Stimulated activated CD4-positive, alpha-beta T cell treated with anti-CD3 and anti-CD28 coated beads, Interleukin-1b, Interleukin-23, amount 100 ng/mL, for 1 hour (primary cell): ENCODE data around the gene GSTT2B.
"Not testable (repeated sequence)": the region's sequence is repeated elsewhere in the genome, so short reads cannot be mapped to it uniquely, and the experiment has no call there.

Source experiments
- DNase-seq, 2 donors: peaks; one replicate each; pipeline ENCODE4 v3.0.0-alpha.2; 2020; ENCODE audit warnings: low read depth in 2 of 2

GSTT2B gene

GRCh38 chr22:23940166-23940565 is 20.8 kb downstream of the GSTT2B start:
- not testable (repeated sequence) for DNase-seq

GRCh38 chr22:23939017-23939357 is 22.0 kb downstream of the GSTT2B start:
- DNase-seq, result no peak

GRCh38 chr22:23938328-23939016 is 22.5 kb downstream of the GSTT2B start:
- no peak for DNase-seq

GRCh38 chr22:23926561-23926960 is 34.4 kb downstream of the GSTT2B start:
- DNase-seq, result no peak

GRCh38 chr22:23925020-23925606 is 35.9 kb downstream of the GSTT2B start:
- no peak for DNase-seq

GRCh38 chr22:23922921-23923320 is 38.1 kb downstream of the GSTT2B start:
- DNase-seq, result no peak

- DNase-seq, result not testable (repeated sequence)
Observed at GRCh38 chr22:23921586-23922201, 39.3 kb downstream of the GSTT2B start.

GRCh38 chr22:23920267-23920611 is 40.8 kb downstream of the GSTT2B start:
- not testable (repeated sequence) for DNase-seq

- DNase-seq, result no peak
Observed at GRCh38 chr22:23915290-23915689, 45.7 kb downstream of the GSTT2B start.

- DNase-seq, result peak; percentile 96 to 98
Observed at GRCh38 chr22:23913661-23914353, 47.2 kb downstream of the GSTT2B start.

- no peak for DNase-seq
Observed at GRCh38 chr22:23913306-23913660, 47.7 kb downstream of the GSTT2B start.

- no peak for DNase-seq
Observed at GRCh38 chr22:23912293-23912903, 48.6 kb downstream of the GSTT2B start.

- no peak for DNase-seq
Observed at GRCh38 chr22:23911318-23911980, 49.5 kb downstream of the GSTT2B start.

- no peak for DNase-seq
Observed at GRCh38 chr22:23910496-23911190, 50.4 kb downstream of the GSTT2B start.

GRCh38 chr22:23909296-23909898 is 51.6 kb downstream of the GSTT2B start:
- no peak for DNase-seq

- DNase-seq, result no peak
Observed at GRCh38 chr22:23908587-23909205, 52.3 kb downstream of the GSTT2B start.

- DNase-seq, result not testable (repeated sequence)
Observed at GRCh38 chr22:23907423-23907822, 53.6 kb downstream of the GSTT2B start.
